Stimulated activated CD4-positive, alpha-beta T cell treated with anti-CD3 and anti-CD28 coated beads, Interleukin-12 subunit alpha, Interleukin-12 subunit beta, amount 100 ng/mL, for 24 hours (primary cell): ENCODE measurements around the gene PHETA2.

Experiments used
- DNase-seq, 2 experiments: peaks; one replicate each; pipeline ENCODE4 v3.0.0-alpha.2; 2020; ENCODE audit warnings: low read depth in 2 of 2

The PHETA2 gene, protein sequence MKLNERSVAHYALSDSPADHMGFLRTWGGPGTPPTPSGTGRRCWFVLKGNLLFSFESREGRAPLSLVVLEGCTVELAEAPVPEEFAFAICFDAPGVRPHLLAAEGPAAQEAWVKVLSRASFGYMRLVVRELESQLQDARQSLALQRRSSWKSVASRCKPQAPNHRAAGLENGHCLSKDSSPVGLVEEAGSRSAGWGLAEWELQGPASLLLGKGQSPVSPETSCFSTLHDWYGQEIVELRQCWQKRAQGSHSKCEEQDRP

DNA sequence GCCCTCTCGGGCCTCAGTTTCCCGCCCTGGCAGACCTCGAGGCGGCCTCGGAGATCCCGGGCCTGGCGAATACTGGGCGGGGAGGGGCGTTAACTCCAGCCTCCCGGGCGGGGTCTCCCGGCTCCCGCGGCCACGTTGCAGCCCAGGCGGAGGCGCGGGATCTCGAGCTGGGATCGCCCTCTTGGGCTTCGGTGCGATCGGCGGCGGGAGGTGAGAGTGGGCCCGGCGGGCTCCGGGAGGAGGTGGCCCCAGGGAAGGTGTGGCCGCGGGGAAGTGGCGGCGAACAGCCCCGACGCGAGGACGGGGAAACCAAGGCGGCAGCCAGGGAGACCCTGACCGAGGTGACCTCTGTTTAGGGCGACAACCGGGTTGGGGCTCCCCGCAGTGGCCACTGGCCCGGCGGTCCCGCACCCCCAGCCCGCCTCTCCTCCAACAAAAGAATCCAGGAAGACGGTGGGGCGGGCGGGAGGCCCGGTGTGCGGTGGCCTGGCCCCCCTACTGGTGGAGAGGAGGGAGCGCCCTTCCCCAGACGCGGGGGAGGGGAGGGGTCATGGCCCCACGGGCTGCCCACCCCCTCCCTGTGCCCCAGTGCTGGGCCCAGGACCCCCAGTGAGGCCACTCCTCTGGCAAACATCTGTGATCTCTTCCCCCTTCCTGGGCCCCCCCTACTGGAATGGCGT, at the start of gene PHETA2:
PHETA2 (plus strand) TSS at position 117 of the 680 bp plus-strand sequence. CDS start 3,046 bp downstream, outside the sequence.
- DNase-seq = peak in 1 of 2 experiments; percentile 38

- no peak for DNase-seq
These were observed 48.6 kb upstream of the PHETA2 start for GRCh38 chr22:42025421-42025820.

DNA sequence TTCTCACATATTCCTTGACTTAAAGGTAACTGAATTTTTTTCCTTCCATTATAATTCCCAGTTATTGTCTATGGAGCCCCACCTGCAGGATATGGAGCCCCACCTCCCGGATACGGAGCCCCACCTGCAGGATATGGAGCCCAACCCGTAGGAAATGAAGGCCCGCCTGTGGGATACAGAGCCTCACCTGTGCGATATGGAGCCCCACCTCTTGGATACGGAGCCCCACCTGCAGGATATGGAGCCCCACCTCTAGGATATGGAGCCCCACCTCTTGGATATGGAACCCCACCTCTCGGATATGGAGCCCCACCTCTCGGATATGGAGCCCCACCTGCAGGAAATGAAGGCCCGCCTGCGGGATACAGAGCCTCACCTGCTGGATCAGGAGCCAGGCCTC, 47.3 kb upstream of the PHETA2 start:
- DNase-seq = no peak

DNA sequence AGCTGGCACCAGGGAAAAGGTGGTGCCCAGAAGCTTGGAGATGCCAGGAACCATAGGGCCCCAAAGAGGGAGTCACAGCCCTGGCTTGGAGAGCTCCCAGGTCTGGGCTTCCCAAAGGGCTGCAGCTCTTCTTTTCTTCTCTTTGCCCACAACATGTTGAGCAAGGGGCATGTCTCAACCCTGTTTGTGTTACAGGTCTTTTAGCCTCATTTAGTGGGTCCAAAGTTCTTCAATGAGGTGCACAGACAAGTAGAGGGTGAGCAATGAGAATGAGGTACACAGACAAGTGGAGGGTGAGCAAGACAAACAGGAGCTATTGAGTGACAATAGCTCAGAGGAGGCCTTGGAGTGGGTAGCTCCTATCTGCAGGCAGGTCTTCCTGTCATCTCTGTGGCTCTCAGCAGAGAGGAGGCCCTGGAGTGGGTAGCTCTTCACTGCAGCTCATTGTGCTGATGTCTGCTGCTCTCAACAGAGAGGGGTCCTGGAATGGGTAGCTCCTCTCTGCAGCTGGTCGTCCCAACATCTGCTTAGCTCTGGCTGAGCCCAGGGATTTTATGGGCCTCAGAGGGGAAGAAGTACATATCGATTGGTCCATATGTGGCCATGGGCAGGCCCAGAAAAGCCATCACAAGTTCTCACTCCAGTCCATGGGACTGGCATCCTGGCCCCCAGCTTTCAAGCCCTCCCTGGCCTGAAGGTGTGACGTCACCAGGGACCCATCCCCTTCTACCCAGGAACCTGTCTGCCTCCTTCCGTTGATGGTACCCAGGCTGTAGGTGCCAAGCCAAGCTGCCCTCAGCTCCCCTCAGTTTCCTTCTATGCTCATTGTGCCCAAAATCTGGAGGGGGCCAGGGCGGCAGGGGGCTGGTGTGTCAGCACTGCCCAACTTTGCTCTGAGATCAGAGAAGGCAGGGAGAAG, 40.5 kb upstream of the PHETA2 start:
- no peak for DNase-seq

GRCh38 chr22:42035256-42035655, 38.8 kb upstream of the PHETA2 start:
- no peak for DNase-seq

DNA sequence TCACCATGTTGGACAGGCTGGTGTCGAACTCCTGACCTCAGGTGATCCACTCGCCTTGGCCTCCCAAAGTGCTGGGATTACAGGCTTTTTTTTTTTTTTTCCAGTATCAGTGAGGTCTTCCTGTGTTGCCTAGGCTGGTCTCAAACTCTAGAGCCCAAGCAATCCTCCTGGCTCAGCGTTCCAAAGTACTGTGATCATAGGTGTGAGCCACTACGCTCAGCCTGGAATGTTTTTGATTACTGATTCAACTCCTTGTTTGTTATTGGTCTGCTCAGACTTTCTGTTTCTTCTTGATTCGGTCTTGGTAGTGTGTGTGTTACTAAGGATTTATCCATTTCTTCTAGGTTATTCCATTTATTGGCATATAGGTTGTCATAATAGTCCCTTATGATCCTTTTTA, 34.8 kb upstream of the PHETA2 start:
- DNase-seq = no peak

DNA sequence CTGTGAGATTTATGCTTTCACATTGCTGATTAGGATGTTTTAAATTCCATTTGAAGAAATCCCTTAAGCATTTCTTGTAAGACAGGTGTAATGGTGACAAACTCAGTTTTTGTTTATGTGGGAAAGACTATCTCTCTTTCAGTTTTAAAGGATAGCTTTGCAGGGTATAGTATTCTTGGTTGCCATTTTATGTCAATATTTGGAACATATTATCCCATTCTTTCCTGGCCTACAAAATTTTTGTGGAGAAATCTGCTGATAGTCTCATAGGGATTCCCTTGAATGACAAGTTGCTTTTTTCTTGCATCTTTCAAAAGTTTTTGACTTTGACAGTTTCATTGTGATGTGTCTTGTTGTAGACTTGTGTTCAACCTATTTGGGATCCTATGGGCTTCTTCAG, 32.3 kb upstream of the PHETA2 start:
- no peak for DNase-seq

DNA sequence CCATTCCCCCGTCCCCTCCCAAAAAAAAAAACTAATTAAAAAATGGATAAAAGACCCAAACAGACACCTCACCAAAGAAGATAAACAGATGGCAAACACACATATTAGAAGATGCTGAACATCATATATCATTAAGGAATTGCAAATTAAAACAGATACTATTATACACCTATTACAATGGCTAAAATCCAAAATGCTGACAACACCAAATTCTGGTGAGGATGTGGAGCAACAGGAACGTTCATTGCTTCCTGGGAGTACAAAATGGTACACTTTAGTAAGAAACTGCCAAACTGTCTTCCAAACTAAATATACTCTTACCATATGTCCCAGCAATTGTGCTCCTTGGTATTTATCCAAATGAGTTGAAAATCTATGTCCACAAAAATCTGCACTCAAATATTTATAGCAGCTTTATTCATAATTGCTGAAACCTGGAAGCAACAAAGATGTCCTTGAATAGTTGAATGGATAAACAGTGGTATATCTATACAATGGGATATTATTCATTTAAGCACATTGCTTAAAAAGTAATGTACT, 23.3 kb upstream of the PHETA2 start:
- DNase-seq = no peak

DNA sequence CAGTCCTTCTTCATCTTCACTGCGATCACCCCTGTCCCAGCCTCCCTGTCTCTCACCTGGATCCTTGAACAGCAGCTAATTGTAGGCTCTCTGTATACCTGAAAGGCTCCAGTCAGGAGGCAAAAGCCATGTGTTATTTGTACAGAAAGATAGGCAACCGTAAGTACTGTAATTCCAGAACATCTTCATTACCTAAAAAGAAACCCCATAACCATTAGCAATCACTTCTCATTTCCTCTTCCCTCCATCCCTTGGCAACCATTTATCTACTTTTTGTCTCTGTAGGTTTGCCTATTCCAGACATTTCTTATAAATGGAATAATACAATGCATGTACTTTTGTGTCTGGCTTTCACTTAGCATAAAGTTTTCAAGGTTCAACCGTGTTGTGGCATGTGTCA, 21.3 kb upstream of the PHETA2 start:
- DNase-seq = no peak

- DNase-seq = no peak
These were observed 17.1 kb upstream of the PHETA2 start for GRCh38 chr22:42056757-42057511.

- DNase-seq = no peak
These were observed 13.6 kb upstream of the PHETA2 start for GRCh38 chr22:42060489-42060888.

GRCh38 chr22:42061041-42061440, 13.0 kb upstream of the PHETA2 start:
- DNase-seq = no peak

DNA sequence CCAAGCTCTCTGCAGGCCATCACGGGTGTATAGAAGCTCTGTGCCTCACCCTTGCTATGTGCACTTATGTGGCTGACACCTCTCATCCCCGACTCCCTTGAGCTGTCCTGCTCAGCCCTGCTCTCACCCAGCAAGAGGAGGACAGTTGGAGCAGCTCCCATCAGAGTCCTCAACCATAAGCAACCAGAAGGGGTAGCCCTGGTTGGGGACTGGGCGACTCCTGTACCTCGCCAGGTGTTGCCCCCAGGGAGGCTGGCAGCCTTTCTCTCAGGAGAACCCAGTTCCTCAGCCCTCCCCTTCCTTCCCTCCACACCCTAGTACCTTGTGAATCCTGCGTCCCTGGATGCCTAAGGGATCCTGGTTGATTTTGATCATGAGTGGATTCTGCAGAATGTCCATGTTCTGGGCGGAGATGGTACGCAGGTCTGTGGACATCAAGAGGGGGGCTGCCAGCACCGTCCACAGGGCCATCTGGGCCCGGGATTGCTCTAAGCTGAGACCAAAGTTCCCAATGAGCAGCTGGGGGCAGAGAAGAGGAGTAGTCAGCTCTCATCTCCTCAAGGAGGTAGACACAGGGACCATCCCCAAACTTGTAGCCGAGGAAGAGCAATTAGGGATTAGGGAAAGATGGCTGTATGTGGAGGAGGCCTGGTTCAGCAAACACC, 11.4 kb upstream of the PHETA2 start:
- no peak for DNase-seq

DNA sequence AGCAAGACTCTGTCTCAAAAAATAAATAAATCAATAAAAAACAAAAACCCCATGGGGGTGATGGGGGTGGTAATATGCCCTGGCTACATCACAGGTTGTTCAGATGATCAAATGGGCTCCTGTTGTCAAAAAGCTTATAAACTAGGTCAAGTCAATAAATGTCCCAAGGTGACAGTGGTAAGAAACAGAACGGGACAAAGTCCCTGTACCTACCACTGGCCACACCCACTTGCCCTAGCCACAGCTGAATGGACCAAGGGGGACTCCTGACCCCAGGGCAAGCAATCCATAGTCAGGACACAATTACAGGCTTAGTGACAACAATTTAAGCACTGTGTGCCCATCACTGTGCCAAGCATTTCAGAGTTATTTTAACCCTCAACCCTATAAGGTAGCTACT, 9.4 kb upstream of the PHETA2 start:
- no peak for DNase-seq

DNA sequence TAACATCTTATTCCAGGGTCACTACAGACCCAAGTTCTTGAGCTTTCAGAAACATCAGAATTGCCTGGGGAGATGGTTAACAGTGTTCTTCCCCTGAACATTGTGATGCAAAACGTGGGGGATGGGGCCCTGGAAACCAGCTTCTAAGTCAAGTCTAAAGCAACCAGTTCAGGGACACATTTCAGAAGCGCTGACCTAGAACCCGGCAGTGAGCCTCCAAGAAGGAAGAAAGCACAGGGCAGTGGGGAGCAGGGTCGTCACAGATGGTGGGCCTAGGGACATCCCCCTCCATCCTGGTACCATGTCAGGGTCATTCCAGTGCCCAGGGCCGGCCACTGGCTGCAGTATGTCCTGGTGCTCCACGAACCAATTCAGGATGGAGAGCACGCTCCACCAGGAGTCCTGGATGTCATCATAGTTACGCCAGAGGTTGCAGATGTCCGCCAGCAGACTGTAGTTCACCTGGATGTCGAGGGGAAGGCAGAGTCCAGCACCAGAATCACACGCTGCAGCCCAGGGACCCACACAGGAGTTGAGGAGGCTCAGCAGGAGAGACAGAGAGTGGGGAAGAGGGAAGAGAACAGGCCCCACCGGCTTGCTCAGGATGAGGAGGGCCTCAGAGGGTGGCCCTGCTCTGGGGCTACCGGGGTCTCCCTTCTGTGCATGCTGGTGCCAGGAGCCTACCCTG, 8.5 kb upstream of the PHETA2 start:
- no peak for DNase-seq

GRCh38 chr22:42066126-42066761, 7.8 kb upstream of the PHETA2 start:
- no peak for DNase-seq

GRCh38 chr22:42066937-42067336, 7.1 kb upstream of the PHETA2 start:
- no peak for DNase-seq

DNA sequence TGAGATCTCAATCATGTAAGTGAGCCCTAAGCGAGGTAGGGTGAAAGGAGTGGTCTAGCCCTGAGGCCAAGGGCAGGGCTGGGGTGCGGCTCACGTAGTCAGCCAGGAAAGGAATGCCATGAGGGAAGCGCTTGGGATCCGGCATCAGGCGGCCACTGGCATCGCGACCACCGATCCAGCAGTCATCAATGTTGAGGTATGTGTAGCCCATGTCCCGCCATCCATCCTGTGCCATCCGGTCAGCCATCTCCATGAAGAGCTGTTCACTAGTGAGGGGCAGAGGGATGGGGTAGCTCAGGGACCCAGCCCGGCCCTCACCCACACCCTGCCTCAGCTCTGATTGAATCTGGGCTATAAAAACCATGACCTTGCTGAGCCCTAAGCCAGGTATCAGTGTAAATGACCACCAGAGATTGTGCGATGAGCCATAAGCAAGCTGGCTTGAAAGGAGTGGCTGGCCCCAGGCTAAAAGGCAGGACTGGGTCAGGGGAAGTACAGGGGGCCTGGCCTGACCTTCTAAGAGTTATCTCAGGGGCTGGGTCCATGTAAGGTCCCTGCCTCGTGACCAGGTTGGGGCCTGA, 6.3 kb upstream of the PHETA2 start:
- no peak for DNase-seq

DNA sequence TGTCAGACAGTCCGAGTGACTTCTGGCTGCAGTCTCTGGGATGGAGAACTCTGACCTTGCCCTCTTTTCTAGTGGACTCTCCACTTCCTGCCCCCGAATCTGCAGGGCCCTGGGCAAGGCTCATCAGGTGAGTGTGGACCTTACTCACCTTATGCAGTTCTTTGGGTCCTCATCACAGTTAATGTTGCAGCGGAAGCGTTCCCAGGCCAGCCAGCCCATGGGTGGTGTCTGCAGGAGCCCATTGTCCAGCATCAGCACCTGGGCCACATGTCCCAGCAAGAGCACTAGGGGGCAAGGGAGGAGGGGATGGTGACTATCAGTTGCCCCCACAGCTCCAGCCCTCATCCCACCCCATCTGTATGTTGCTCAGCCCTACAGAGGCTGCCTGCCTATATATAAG, 5.8 kb upstream of the PHETA2 start:
- no peak for DNase-seq
